Measurements from ENCODE around the gene TIGD1.

- TF ChIP-seq CTCF (IDR thresholded peaks at IDR 0.05), result no peak
- no peak for TF ChIP-seq POLR2A (IDR thresholded peaks at IDR 0.05)
- no peak for TF ChIP-seq POLR2AphosphoS5 (IDR thresholded peaks at IDR 0.05)
- no peak for TF ChIP-seq EP300 (IDR thresholded peaks at IDR 0.05)
Observed at GRCh38 chr2:232504438-232504837, 45.9 kb downstream of the TIGD1 start.
